HG03460 (cell line): ENCODE results near the gene PRR12.
"Not testable (repeated sequence)": the region's sequence is repeated elsewhere in the genome, so short reads cannot be mapped to it uniquely, and the experiment has no call there.

Experiments used
- ATAC-seq: cut with Tn5 transposase; IDR thresholded peaks from one replicate; pipeline ENCODE4 v1.9.1; 2021; ENCODE audit not compliant: unreplicated experiment

PRR12 gene

DNA sequence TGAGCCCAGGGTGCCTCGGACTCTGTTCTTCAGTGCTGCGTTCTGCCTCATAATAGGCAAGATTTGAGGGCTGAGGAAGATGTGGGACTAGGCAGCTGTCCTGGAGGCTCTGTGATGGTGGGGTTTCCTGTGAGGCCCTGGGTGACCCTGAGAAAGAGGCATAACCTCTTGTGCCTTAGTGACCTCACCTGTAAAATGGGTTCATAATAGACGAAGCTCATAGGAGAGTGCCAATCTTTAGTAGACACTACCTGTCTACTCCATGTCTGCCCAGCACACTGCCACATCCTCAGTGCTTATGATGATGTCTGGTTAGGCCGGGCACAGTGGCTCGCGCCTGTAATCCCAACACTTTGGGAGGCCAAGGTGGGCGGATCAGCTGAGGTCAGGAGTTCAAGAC is 25.6 kb downstream of the PRR12 start:
- no peak for ATAC-seq

DNA sequence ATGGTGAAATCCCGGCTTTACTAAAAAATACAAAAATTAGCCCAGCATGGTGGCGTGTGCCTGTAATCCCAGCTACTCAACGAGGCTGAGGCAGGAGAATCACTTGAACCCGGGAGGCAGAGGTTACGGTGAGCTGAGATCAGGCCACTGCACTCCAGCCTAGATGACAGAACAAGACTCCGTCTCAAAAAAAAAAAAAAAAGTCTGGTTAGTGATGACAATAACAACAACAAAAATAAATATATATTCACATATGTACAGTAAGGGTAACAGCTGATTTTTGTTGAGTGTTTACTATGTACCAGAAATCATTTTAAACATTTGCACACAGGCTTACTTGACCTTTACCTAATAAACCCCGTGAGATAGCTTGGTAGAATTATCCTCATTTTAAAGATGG is 26.0 kb downstream of the PRR12 start:
- no peak for ATAC-seq

DNA sequence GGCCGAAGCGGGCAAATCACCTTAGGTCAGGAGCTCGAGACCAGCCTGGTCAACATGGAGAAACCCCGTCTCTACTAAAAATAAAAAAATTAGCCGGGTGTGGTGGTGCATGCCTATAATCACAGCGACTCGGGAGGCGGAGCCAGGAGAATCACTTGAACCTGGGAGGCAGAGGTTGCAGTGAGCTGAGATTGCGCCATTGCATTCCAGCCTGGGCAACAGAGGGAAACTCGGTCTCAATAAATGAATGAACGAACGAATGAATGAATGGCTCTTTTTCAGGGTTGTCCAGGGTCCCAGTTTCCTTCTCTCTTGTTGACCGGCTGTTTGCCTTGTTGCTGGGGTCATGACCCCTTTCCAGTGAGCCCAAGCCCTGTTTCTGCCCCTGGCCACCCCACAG is 26.9 kb downstream of the PRR12 start:
- not testable (repeated sequence) for ATAC-seq

DNA sequence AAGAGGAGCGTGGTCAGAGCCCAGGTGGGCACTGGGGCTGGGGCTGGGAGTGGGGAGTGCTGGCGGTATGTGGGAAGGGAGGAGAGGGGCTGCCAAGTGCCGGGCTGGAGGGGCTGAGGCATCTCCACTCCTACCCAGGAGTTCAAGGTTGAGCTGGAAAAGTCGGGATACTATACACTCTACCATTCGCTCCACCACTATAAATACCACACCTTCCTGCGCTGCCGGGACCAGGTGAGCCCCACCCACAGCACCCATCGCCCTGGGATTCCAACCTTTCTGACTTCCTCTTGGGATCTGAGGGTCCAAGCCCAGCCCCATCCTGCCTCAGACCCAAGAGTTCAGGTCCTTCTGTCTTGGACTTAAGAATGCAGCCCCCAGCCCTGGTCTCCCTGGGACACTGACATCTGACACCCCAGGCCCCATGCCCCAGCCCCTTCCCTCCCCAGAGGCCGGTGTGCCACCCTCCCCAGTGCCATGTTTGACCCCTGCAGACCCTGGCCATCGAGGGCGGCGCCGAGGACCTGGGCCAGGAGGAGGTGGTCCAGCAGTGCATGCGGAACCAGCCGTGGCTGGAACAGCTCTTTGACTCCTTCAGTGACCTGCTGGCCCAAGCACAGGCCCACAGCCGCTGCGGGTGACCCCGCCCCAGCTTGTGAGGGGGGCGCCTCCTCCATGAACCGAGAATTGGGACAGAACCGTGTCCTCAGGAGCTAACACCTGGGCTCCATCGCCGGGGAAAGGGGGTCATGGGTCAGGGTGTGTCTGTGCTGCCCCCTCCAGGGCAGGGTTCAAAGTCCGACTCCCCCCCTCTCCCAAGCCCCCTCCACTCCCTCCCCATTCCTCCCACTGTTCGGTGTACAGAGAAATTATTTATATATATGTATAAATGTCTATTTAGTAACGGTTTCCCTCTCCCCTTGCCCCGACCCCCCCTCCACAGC is 34.3 kb downstream of the PRR12 start:
- no peak for ATAC-seq

DNA sequence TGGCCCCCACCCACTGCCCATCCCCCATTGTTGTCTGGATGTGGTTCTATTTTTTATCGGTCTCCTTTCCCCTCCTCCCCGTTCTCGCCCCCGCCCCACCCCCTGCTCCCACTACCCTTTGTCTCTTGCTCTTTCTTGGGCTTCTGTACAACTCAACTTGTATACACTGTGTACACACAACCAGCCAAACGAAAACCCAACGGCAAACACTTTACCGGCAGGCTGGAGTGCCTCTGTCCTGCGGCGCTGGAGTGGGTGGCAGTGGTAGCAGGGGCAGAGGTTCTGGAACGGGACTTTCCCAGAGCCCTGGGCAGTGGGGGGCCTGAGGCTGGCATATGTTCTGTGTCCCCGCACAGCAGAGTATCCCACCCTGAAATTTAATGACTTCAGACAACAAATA is 35.2 kb downstream of the PRR12 start:
- no peak for ATAC-seq

DNA sequence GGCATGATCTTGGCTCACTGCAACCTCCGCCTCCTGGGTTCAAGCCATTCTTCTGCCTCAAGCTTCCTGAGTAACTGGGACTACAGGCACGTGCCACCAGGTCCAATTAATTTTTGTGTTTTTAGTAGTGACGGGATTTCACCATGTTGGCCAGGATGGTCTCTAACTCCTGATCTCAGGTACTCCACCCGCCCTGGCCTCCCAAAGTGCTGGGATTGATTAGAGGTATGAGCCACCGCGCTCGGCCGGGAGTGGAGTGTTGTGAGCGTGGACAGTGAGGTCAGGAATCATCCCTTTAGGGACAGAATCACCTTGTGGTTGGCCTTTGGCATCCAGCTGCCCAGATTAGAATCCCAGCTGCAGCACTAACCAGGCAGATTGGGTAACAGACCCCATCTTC is 38.7 kb downstream of the PRR12 start:
- ATAC-seq: no peak

DNA sequence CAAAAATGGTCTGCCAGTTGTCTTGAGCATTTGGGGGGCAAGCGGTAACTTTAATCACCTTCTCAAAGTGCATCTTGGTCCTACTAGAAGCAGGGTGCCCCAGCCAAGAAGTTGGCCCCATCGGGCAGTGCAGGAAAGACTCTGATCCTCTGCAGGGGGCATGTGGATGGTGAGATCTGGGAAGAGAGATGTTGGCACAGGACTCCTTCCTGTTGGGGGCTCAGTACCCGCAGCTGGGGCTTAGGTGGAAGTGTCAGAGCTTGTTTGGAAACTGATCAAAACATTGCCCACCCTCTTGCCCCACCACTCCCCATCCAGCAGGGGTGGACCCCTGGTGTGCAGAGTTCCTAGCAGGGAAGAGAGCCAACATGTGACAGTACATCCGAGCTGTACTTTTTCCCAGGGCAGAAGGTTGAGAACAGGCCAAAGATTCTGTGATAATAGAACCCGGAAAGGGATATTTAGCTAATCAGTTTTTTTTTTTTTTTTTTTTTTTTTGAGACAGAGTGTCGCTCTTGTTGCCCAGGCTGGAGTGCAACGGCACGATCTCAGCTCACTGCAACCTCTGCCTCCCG is 40.1 kb downstream of the PRR12 start:
- ATAC-seq: no peak

DNA sequence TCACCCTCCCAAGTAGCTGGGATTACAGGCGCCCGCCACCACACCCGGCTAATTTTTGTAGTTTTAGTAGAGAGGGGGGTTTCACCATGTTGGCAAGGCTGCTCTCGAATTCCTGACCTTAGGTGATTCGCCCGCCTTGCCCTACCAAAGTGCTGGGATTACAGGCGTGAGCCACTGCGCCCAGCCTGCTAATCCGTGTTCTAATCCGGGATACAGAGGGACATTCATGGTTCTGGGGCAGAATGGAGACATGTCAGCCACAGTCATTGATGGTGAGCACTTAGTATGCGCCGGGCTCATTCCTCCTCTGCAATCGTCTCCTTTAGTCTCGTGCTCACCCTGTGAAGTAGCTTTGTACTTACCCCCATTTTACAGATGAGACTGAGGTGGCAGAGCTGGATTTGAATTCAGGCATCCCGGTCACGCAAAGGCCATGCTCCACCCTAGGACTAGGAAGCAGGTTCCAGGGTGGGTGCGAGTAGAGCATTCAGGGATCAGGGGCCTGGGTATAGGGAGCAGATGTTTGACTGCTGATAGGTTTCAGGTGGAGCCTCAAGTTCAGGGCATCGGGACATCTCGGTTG is 40.7 kb downstream of the PRR12 start:
- no peak for ATAC-seq

DNA sequence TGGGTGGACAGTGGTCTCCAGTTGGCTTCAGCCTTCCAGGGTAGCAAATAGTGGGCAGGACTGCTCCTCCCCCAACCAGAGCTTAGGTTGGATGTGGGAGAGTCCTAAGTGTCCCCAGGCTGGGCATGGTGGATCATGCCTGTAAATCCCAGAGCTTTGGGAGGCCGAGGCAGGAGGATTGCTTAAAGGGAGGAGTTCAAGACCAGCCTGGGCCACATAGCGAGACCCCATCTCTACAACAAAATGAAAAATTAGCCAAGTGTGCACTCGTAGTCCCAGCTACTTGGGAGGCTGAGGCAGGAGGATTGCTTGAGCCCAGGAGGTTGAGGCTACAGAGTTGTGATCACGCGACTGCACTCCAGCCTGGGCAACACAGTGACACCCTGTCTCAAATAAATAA is 41.6 kb downstream of the PRR12 start:
- no peak for ATAC-seq

DNA sequence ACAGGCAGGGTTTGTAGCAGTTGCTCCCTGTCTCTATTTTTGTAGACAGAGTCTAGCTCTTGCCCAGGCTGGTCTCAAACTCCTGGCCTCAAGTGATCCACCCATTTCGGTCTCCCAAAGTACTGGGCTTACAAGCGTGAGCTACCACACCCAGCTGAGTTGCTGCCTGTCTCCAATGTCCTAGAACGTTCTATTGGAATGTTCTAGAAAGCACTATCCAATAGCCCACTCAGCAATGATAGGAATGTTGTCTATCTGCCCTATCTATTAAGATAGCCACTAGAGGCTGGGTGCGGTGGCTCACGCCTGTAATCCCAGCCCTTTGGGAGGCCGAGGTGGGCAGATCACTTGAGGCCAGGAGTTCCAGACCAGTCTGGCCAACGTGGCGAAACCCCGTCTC is 42.3 kb downstream of the PRR12 start:
- ATAC-seq: not testable (repeated sequence)

DNA sequence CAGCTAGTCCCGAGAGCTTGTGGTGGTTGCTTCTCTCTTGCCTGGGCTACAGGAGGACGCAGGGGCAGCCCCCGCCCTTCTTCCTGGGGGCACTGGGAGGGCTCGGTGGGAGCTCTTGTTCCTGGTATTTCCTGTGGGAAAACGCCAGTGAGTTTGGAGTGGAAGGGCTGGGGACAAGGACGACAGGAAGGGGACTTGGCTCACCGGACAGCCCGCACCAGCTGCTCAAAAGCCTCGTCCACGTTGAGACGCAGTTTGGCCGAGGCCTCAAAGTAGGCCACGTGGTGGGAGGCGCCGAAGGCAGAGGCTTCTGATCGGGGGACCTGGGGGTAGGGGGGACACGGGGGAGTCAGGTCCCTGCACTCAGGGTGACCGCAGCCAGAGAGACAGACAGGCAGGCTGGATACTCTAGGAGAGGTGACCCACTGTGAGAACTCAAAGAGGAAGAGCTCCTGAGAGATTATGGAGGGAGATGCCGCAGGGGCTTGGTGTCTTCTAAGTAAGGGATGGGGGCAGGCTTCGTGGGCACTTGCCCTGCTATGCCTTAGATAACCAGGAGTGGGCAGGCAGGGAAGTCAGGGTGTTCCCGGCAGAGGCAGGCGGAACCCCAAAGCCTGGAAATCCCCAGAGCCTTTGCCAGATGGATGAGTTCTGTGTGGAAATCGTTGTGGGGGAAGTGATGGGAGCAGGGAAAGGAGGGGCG is 44.7 kb downstream of the PRR12 start:
- ATAC-seq: no peak

DNA sequence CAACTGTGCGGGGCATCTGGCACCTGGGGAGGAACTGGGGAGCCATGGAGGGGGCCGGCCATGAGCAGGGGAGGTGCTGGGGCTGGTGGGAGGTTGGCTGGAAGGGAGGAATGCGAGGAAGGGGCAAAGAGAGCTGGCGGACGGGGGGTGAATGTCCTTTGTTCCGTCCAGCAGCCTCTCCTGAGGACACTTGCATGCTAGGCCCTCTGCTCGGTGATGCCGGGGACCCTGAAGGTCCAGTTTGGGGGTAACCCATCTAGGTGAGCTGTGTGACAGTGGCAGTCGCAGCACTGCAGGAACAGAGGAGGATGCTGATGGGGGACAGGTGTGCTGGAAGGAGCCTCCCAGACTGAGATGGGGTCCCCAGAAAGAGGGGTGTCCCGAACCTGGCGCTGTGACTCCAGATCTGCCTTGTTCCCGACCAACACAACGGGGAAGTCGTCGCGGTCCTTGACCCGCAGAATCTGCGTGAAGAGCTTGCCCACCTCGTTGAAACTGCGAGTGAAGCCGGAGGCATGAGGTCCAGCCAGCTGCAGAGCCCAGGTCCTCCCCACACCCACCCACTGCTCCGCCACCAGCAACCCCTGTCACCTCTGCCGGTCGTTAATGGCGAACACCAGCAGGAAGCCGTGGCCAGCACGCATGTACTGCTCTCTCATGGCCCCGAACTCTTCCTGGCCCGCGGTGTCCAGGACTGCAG is 45.4 kb downstream of the PRR12 start:
- ATAC-seq: no peak

DNA sequence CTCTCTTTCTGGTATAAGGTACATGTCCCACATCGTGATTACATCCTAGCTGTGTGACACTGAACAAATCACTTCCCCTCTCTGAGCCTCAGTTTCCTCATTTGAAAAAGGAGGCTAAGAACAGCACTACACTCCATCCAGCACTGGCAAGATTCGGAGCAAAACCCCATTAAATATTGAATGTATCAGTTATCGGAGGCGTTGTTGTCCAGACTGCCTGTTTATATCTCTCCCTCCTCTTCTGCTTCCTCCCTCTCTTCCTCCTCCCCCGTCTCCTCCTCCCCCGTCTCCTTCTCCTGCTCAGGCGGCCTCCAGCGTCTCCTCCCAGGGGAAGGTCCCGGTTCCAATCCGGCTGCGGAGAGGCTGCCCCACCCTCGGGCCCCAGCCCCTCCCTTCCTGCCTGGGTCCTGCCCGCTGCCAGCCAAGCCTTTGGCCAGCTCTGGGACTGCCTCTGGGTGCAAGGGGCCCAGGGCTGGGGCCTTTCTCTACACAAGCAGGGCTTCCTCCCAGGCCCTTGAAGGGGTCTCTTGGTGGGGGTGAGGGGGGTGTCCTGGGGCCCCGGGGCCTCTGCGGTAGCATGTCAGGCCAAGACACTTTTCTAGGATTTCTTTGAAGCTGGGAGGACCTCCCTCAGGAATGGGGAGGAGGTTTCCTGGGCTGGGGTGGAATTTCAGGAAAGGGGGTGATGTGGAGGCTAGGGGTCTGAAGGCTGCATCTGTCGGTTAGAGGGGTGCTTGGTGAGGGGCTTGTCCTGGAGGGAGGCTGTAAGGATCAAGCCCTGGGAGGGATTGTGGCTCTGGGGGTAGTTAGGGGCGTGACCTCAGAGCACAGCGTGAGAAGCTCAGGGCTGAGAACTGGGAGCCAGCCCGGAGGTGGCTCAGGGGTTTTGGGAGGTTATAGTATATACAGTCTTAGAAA is 47.1 kb downstream of the PRR12 start:
- no peak for ATAC-seq

DNA sequence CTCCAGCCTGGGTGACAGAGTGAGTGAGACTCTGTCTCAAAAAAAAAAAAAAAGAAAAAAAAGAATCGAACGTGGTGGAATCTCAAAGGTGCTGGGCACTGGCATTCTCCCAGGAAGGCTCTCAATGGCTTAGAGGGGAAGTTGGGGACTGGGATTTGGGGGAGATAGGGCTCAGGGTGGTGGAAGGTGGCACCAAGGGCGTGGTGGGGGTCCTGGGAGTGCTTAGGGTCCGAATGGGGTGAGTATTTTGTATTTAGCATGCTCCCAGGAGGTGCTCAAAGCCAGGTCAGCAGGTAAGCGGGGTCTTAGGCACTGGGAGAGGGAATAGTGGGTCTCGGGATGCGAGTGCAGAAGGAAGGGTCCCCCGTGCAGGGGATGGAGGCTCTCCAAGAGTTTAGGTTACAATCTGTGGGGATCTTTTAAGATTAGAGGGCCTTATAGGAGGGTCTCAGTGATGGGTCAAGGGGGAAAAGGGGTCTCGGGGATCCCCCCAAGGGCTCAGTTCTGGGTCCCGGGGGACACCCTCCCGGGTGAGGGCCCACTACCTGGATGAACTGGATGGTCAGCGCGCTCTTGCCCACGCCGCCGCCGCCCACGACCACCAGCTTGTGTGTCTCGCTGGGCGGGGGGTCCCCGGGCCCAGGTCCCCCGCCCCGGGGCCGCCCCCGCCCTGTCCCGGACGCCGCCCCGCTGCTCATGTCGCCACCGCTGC is 48.6 kb downstream of the PRR12 start:
- ATAC-seq: no peak

DNA sequence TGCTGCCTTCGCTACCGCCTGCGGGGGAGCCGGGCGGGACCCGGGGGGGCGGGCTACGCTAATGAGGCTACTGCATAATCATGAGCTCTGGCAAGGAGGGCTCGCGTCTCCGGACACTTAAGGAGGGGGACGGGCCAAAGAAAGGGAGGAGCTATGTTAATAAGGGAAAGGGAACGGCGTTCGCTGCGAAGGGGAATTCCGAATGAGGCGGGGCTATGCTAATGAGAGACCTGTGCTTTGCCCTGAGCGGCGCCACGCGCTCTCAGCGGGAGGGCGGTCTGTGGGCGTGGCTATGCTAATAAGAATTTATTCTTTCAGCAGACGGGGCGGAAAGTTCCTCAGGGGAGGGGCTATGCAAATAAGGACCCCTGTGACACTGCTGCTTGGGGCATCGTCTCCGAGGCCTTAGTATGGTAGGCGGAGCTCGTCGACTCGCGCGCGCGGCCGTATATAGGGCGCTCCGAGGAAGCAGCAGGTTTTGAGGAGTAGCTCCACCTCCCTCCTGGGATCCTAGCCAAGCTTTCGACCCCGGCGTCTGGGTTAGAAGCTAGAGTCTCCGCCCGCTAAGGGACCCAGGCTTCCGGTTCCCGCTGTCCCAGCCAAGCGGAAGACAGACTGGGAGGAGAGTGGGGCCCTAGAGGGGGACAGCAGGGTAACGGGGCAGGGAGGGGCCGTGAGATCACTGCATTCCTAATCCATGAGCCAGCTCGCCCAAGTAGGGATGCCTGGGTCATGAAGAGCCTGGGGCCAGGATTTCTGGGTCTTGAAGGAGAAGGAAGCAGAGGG is 49.3 kb downstream of the PRR12 start, which contains the start of gene RRAS:
Gene RRAS (minus strand): TSS at position 31 of the 786 bp plus-strand sequence. CDS start 45 bp downstream, outside the sequence.
- peak; percentile 57 for ATAC-seq

DNA sequence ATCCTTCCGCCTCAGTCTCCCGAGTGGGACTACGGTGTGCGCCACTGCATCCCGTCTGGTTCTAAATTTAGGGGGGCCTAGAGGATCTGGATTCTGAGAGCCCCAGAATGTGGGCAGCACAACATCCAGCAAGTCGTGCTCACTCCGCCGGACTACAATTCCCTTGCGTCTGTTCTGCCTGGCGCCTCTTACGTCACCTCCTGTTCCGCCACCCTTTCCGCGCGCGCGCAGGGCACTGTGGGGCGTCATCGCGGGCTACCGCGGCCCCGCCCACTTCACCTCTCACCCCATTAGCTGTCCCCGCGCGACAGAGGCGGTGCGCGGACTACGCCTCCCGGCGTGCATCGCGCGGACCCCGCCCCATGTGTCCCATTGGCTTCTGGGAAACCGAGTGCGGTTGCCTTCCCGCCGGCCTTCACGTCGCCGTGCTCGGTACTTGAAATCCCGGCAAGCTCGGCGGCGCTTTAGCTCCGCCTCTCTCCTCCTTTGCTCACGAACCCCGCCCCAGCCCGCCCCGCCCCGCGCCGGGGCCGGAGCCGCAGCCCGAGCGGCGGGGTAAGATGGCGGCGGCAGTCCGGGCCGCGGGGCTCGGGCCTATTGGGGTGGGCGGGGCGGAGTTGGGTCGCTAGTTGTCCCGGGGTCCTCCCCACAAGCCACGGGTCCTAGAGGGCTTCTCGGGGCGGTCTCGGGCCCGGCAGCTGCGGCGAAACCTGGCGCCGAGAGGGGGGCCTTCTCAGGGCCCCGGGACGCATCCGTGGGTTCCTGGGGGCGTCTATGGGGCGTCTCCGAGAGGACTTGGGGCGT is 50.9 kb downstream of the PRR12 start, which contains the start of gene SCAF1:
Gene SCAF1 (plus strand): TSS at position 522 of the 804 bp plus-strand sequence. CDS start 2,818 bp downstream, outside the sequence.
- peak; percentile 49 for ATAC-seq

DNA sequence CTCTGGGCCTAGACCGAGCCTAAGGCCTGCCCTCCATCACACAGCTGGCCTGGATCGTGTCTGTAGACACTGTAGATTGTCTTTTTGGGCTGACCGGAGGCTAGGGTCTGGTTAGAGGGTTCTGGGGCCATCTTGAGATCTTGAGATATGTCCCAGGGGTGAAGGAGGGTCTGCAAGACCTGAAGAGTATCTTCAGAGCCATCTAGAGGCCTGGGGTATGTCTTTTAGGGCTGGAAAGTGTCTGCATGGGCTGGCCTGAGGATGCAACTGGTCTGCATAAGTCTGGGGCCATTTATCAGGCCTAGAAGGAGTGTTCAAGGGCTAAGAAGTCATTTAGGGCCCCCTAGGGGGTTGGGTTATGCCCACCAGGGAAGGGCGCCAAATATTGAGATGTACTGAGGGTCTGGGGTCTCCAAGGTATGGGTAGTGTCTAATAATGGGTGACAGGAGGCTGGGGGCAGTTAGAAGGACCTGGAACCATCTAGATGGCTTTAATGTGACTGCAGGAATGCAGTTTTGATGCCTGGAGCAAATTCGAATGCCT is 51.6 kb downstream of the PRR12 start:
- no peak for ATAC-seq
